ENCODE measurements around the gene GRAMD4.

- TF ChIP-seq CTCF (IDR thresholded peaks at IDR 0.05; ENCODE audit: low read length) (no peak), EZH2 (IDR thresholded peaks at IDR 0.05; ENCODE audit: borderline replicate concordance, low read length) (no peak)
Observed at GRCh38 chr22:46676881-46677280, 56.7 kb downstream of the GRAMD4 start.

Data from OCI-LY1 (cell line).